H1 (cell line): ENCODE data around the gene CHST1. TPM values are rescaled to one million over a fixed set of nuclear protein-coding genes. Genes with fewer than 3 reads are reported as not detected.

ENCODE experiments used
- CTCF ChIA-PET: fragments of 300-600 bp; sonication (Branson Sonifier 250); formaldehyde crosslinking; loops from one replicate; lab custom pipeline; 2021; ENCODE audit not compliant: partially characterized antibody; lab: Charles Lee
- POLR2A ChIA-PET: fragments of 300-600 bp; sonication (Branson Sonifier 250); formaldehyde crosslinking; loops from one replicate; lab custom pipeline; 2021; ENCODE audit warnings: inconsistent platforms; ENCODE audit not compliant: partially characterized antibody; lab: Charles Lee
- DNase-seq, 2 experiments: peaks; one replicate each; pipeline versions ENCODE4 v3.0.0 to v3.0.0-alpha.2; 2010 to 2022; ENCODE audit warnings: low spot score in 2 of 2, low read depth in 1 of 2, mixed read lengths in 1 of 2
- FAIRE-seq: peaks from 2 replicates; lab custom pipeline; 2011; peaks lifted over from hg19 to GRCh38; lab: Jason Lieb, UNC
- H2AFZ ChIP-seq: 2 replicates; pipeline ENCODE4 v1.8.1; 2012; ENCODE audit warnings: low read length, inconsistent platforms
- H2AK5ac ChIP-seq: 2 replicates; pipeline ENCODE4 v1.6.1; 2013; ENCODE audit warnings: low read depth, low read length
- H2BK120ac ChIP-seq: replicated peaks from 2 replicates; pipeline ENCODE3; 2013; ENCODE audit warnings: low read depth, low read length, inconsistent platforms
- H2BK12ac ChIP-seq: 2 replicates; pipeline ENCODE4 v1.6.1; 2013; ENCODE audit warnings: low read depth, low read length
- H2BK15ac ChIP-seq: 2 replicates; pipeline ENCODE4 v1.6.1; 2013; ENCODE audit warnings: low read length
- H2BK20ac ChIP-seq: 2 replicates; pipeline ENCODE4 v1.6.1; 2013; ENCODE audit warnings: low read length
- H2BK5ac ChIP-seq: 2 replicates; pipeline ENCODE4 v1.6.1; 2013; ENCODE audit warnings: low read depth, low read length
- H3K14ac ChIP-seq: 2 replicates; pipeline ENCODE4 v1.6.1; 2013; ENCODE audit warnings: inconsistent platforms; ENCODE audit not compliant: insufficient read length
- H3K18ac ChIP-seq: 2 replicates; pipeline ENCODE4 v1.6.1; 2013; ENCODE audit warnings: low read length; ENCODE audit errors: extremely low read depth
- H3K23ac ChIP-seq: 2 replicates; pipeline ENCODE4 v1.6.1; 2013; ENCODE audit warnings: inconsistent platforms; ENCODE audit not compliant: insufficient read length
- H3K23me2 ChIP-seq: 2 replicates; pipeline ENCODE4 v1.6.1; 2013; ENCODE audit warnings: low read depth, low read length
- H3K27ac ChIP-seq: 2 replicates; pipeline ENCODE4 v1.6.1; 2011; ENCODE audit warnings: low read depth, low read length, inconsistent platforms
- H3K27me3 ChIP-seq, 4 experiments: replicated peaks in 1 of 4; 1 replicate in 1 of 4; 2 replicates in 3 of 4; pipeline versions ENCODE4 v1.6.1 to v1.8.1; 2011 to 2013; ENCODE audit warnings: low read length in 3 of 4, mild to moderate bottlenecking in 3 of 4, inconsistent platforms in 2 of 4, mixed read lengths in 2 of 4, moderate library complexity in 1 of 4; ENCODE audit not compliant: control insufficient read depth in 3 of 4, insufficient read depth in 3 of 4; ENCODE audit errors: extremely low read depth in 1 of 4
- H3K36me3 ChIP-seq, 4 experiments: 2 replicates each; pipeline versions ENCODE4 v1.6.1 to v1.8.1; 2011 to 2013; ENCODE audit warnings: mild to moderate bottlenecking in 4 of 4, low read length in 3 of 4, moderate library complexity in 2 of 4, control low read depth in 1 of 4, inconsistent platforms in 1 of 4; ENCODE audit not compliant: insufficient read depth in 4 of 4, control insufficient read depth in 2 of 4
- H3K4ac ChIP-seq: replicated peaks from 2 replicates; pipeline ENCODE3; 2013; ENCODE audit warnings: low read length, low read depth, mixed read lengths, inconsistent platforms; ENCODE audit not compliant: insufficient read length
- H3K4me1 ChIP-seq, 4 experiments: replicated peaks in 1 of 4; 1 replicate in 1 of 4; 2 replicates in 3 of 4; pipeline versions ENCODE4 v1.6.1 to v1.8.1; 2011 to 2013; ENCODE audit warnings: low read length in 3 of 4, inconsistent platforms in 2 of 4, mixed read lengths in 1 of 4; ENCODE audit not compliant: insufficient read depth in 4 of 4, control insufficient read depth in 3 of 4
- H3K4me2 ChIP-seq, 2 experiments: 2 replicates each; pipeline versions ENCODE4 v1.6.1 to v1.8.1; 2011 to 2013; ENCODE audit warnings: low read depth in 2 of 2, low read length in 2 of 2, control low read depth in 1 of 2, inconsistent platforms in 1 of 2, mild to moderate bottlenecking in 1 of 2; ENCODE audit not compliant: insufficient read depth in 1 of 2
- H3K4me3 ChIP-seq, 4 experiments: fragments of 200-600, 300-600 bp in 1 of 4; sonication (generic), shearing (Covaris generic), sonication (Bioruptor Twin) in 1 of 4; 2 replicates each; pipeline versions ENCODE4 v1.5.1 to v1.8.1; 2011 to 2016; ENCODE audit warnings: low read length in 4 of 4, low read depth in 3 of 4, control low read depth in 2 of 4, inconsistent platforms in 2 of 4, mild to moderate bottlenecking in 2 of 4, mixed read lengths in 1 of 4, moderate library complexity in 1 of 4; ENCODE audit not compliant: insufficient read depth in 2 of 4; ENCODE audit errors: extremely low read depth in 1 of 4
- H3K56ac ChIP-seq: replicated peaks from 2 replicates; pipeline ENCODE3; 2013; ENCODE audit warnings: low read depth, mild to moderate bottlenecking, mixed read lengths, low read length, inconsistent platforms; ENCODE audit not compliant: insufficient read length
- H3K79me1 ChIP-seq: 2 replicates; pipeline ENCODE4 v1.6.1; 2013; ENCODE audit warnings: low read depth, low read length, control low read depth
- H3K79me2 ChIP-seq, 2 experiments: 2 replicates each; pipeline versions ENCODE4 v1.6.1 to v1.8.1; 2012 to 2013; ENCODE audit warnings: low read length in 2 of 2, mild to moderate bottlenecking in 2 of 2, inconsistent platforms in 1 of 2; ENCODE audit not compliant: insufficient read depth in 2 of 2, control insufficient read depth in 1 of 2
- H3K9ac ChIP-seq, 4 experiments: replicated peaks in 1 of 4; 1 replicate in 1 of 4; 2 replicates in 3 of 4; pipeline versions ENCODE4 v1.6.1 to v1.8.1; 2011 to 2013; ENCODE audit warnings: low read depth in 3 of 4, low read length in 3 of 4, control low read depth in 2 of 4, mild to moderate bottlenecking in 2 of 4, moderate library complexity in 2 of 4, inconsistent platforms in 1 of 4; ENCODE audit errors: extremely low read depth in 1 of 4
- H3K9me3 ChIP-seq, 2 experiments: 2 replicates each; pipeline versions ENCODE4 v1.6.1 to v1.8.1; 2012 to 2013; ENCODE audit warnings: mild to moderate bottlenecking in 2 of 2, moderate library complexity in 2 of 2, control low read depth in 1 of 2, inconsistent platforms in 1 of 2, low read depth in 1 of 2, low read length in 1 of 2, mixed read lengths in 1 of 2; ENCODE audit not compliant: insufficient read depth in 2 of 2
- H4K20me1 ChIP-seq, 2 experiments: replicated peaks in 1 of 2; 2 replicates each; pipeline versions ENCODE3 to v1.8.1; 2011 to 2013; ENCODE audit warnings: inconsistent platforms in 2 of 2, low read length in 2 of 2, mild to moderate bottlenecking in 1 of 2; ENCODE audit not compliant: insufficient read depth in 2 of 2, control insufficient read depth in 1 of 2
- H4K5ac ChIP-seq: 2 replicates; pipeline ENCODE4 v1.6.1; 2013; ENCODE audit warnings: low read length, low read depth, mixed read lengths, inconsistent platforms; ENCODE audit not compliant: insufficient read length
- H4K8ac ChIP-seq: 2 replicates; pipeline ENCODE4 v1.8.0; 2013; ENCODE audit warnings: mild to moderate bottlenecking, moderate library complexity, low read length, inconsistent platforms; ENCODE audit not compliant: insufficient read depth; ENCODE audit errors: extremely low read depth
- H4K91ac ChIP-seq: replicated peaks from 2 replicates; pipeline ENCODE3; 2013; ENCODE audit warnings: low read length, mixed read lengths, inconsistent platforms; ENCODE audit not compliant: insufficient read length
- ASH2L ChIP-seq: fragments of 200-600, 300-600 bp; sonication (generic); IDR thresholded peaks from one replicate; pipeline ENCODE4 v1.7.1; 2017; ENCODE audit warnings: low read length
- CHD1 ChIP-seq: IDR thresholded peaks from 2 replicates; pipeline ENCODE4 v1.6.1; 2012; ENCODE audit warnings: low read depth, low read length, improper control_type of control experiment
- E2F6 ChIP-seq: IDR thresholded peaks from 2 replicates; pipeline ENCODE4 v1.6.1; 2012; ENCODE audit warnings: inconsistent platforms
- FOSL1 ChIP-seq: IDR thresholded peaks from 2 replicates; pipeline ENCODE4 v1.6.1; 2011; ENCODE audit warnings: mild to moderate bottlenecking, low read depth, low read length, moderate library complexity; ENCODE audit not compliant: insufficient read depth
- KDM1A ChIP-seq: fragments of 200-600, 300-600 bp; sonication (generic); IDR thresholded peaks from 2 replicates; pipeline ENCODE4 v1.7.1; 2016; ENCODE audit warnings: mild to moderate bottlenecking, low read length, borderline replicate concordance
- MAX ChIP-seq: IDR thresholded peaks from 2 replicates; pipeline ENCODE4 v1.6.1; 2012; ENCODE audit warnings: inconsistent platforms
- WGBS, 2 experiments: shearing (Covaris generic) in 1 of 2; methylation state at CpG; one replicate each; pipeline versions ENCODE4 v1.1.6 to v1.1.7; 2013 to 2015; ENCODE audit warnings: low lambda C conversion rate in 2 of 2, mixed read lengths in 2 of 2, inconsistent platforms in 1 of 2, low coverage in 1 of 2, missing lambda C conversion rate in 1 of 2; ENCODE audit not compliant: insufficient replicate concordance in 2 of 2, insufficient coverage in 1 of 2, insufficient read length in 1 of 2; ENCODE audit errors: extremely low coverage in 1 of 2, missing lambda C conversion rate in 1 of 2; 5-methylcytosine and 5-hydroxymethylcytosine counted together
- polyA plus RNA-seq, 7 experiments: library from polyadenylated mRNA; depleted of rRNA in 3 of 7; stranded (reverse) in 5 of 7; unstranded in 2 of 7; fragments of >200 nt in 5 of 7; fragments of 200-250 nt in 2 of 7; gene quantifications; 1 replicate in 5 of 7; 2 replicates in 1 of 7; 4 replicates in 1 of 7; pipeline versions ENCODE4 v1.2.1 to v1.2.3, GENCODE V29; 2011 to 2013; ENCODE audit warnings: missing spikeins in 2 of 7, mixed read lengths in 2 of 7
- total RNA-seq: library from RNA; stranded (reverse); fragmentation: NEBNext Ultra II Directional; extraction: Animal tissue kit (Norgen Biotek cat#: 25700); gene quantifications from 2 replicates; pipeline ENCODE4 v1.2.1, GENCODE V29; 2021

The CHST1 gene
- total and polyA plus RNA-seq, 2 of the 8 experiments (the other 6 are each of a cell fraction or from before 2014, with no cell fraction given) = 1.6 to 3.8 TPM

- Histone ChIP-seq H3K27me3 (peaks cover 11 to 46% (median 36%) of the 10 kb centered on the region in 4 experiments), H3K79me2 (no peaks in the 10 kb centered on the region), H3K56ac (no peak overlapping the region), H3K23me2 (peaks cover 12% of the 10 kb centered on the region; the same call in 1 of the 2 replicates), H2BK15ac (no peak overlapping the region), H4K91ac (no peak overlapping the region), H2AFZ (no peak overlapping the region), H3K9me3 (no peaks in the 10 kb centered on the region), H3K4ac (no peak overlapping the region), H2BK120ac (no peak overlapping the region), H4K8ac (no peak overlapping the region), H3K9ac (no peak overlapping the region), H3K23ac (no peak overlapping the region), H2BK5ac (no peak overlapping the region), H3K36me3 (no peaks in the 10 kb centered on the region), H3K4me2 (no peak overlapping the region; a peak in 1 of 4 replicates), H2BK20ac (no peak overlapping the region), H2AK5ac (no peak overlapping the region), H3K4me1 (peaks cover 0 to 14% (median 11%) of the 10 kb centered on the region in 4 experiments; a peak in 6 of 7 replicates), H2BK12ac (no peak overlapping the region), H3K14ac (no peak overlapping the region), H3K79me1 (no peaks in the 10 kb centered on the region), H3K4me3 (no peak overlapping the region), H4K5ac (no peak overlapping the region), H3K27ac (no peak overlapping the region; the same call in 1 of the 2 replicates), H3K18ac (no peak overlapping the region), H4K20me1 (peaks cover 2% of the 10 kb centered on the region in 2 experiments)
- ChIA-PET POLR2A (interaction anchor here (1.4 kb wide), 1 partner anchor 10 kb away, joined by 4 read pairs; no protein-coding TSS in a partner anchor), CTCF (interaction anchor here (0.9 to 5.8 kb wide), 5 partner anchors 10 to 119 kb away, joined by 3 to 48 read pairs (median 6); no protein-coding TSS in a partner anchor)
- TF ChIP-seq MAX (no peak), FOSL1 (no peak), ASH2L (no peak), KDM1A (no peak), CHD1 (no peak), E2F6 (no peak)
- FAIRE-seq (no peak), DNase-seq (no peak)
- WGBS, 2 experiments = 78% methylated on average over 12 of the region's 12 CpGs; no CpG with 5 or more reads in 1 of the 2 experiments
Observed at GRCh38 chr11:45666648-45667642, 1.5 kb upstream of the CHST1 start.
